GM18505 (cell line): ENCODE data around the gene OPN1SW.

Experiments
- ATAC-seq: cut with Tn5 transposase; IDR thresholded peaks from one replicate; pipeline ENCODE4 v1.9.1; 2021; ENCODE audit not compliant: unreplicated experiment
- POLR2A ChIP-seq: IDR thresholded peaks from 4 replicates; pipeline ENCODE4 v1.6.1; 2011; ENCODE audit warnings: borderline replicate concordance; ENCODE audit not compliant: insufficient read depth, insufficient read length; ENCODE audit errors: extremely low read depth

The OPN1SW gene

GRCh38 chr7:128763541-128763940, 12.1 kb downstream of the OPN1SW start:
- no peak for ATAC-seq
- TF ChIP-seq POLR2A: no peak

- TF ChIP-seq POLR2A: no peak
- no peak for ATAC-seq
These were observed 16.4 kb downstream of the OPN1SW start for GRCh38 chr7:128759242-128759641.

GRCh38 chr7:128758553-128758952, 17.0 kb downstream of the OPN1SW start:
- TF ChIP-seq POLR2A: no peak

GRCh38 chr7:128757203-128757602, 18.4 kb downstream of the OPN1SW start:
- no peak for TF ChIP-seq POLR2A
- ATAC-seq: no peak

More at GRCh38 chr7:128758553-128758952, 17.0 kb downstream of the OPN1SW start:
- ATAC-seq: no peak

GRCh38 chr7:128755819-128756476, 19.6 kb downstream of the OPN1SW start:
- ATAC-seq: no peak
- TF ChIP-seq POLR2A: no peak

GRCh38 chr7:128755075-128755818, 20.3 kb downstream of the OPN1SW start:
- ATAC-seq: no peak
- no peak for TF ChIP-seq POLR2A

GRCh38 chr7:128752251-128752650, 23.3 kb downstream of the OPN1SW start:
- no peak for TF ChIP-seq POLR2A
- ATAC-seq: no peak

GRCh38 chr7:128747327-128748079, 28.1 kb downstream of the OPN1SW start:
- no peak for ATAC-seq

GRCh38 chr7:128745706-128746105, 29.9 kb downstream of the OPN1SW start:
- TF ChIP-seq POLR2A: no peak

More at GRCh38 chr7:128747327-128748079, 28.1 kb downstream of the OPN1SW start:
- TF ChIP-seq POLR2A: no peak

GRCh38 chr7:128744366-128744905, 31.2 kb downstream of the OPN1SW start:
- TF ChIP-seq POLR2A: no peak

More at GRCh38 chr7:128745706-128746105, 29.9 kb downstream of the OPN1SW start:
- no peak for ATAC-seq

GRCh38 chr7:128743112-128743772, 32.4 kb downstream of the OPN1SW start:
- no peak for ATAC-seq
- TF ChIP-seq POLR2A: no peak

More at GRCh38 chr7:128744366-128744905, 31.2 kb downstream of the OPN1SW start:
- ATAC-seq: no peak

- no peak for ATAC-seq
- no peak for TF ChIP-seq POLR2A
These were observed 33.4 kb downstream of the OPN1SW start for GRCh38 chr7:128742206-128742605.

- no peak for TF ChIP-seq POLR2A
- ATAC-seq: no peak
These were observed 34.1 kb downstream of the OPN1SW start for GRCh38 chr7:128741491-128741890.
